SK-N-DZ (cell line): Measurements from ENCODE around the gene MEAF6.

Experiments
- DNase-seq: peaks from one replicate; pipeline ENCODE4 v3.0.0-alpha.2; 2015; ENCODE audit warnings: low spot score

The MEAF6 gene

DNA sequence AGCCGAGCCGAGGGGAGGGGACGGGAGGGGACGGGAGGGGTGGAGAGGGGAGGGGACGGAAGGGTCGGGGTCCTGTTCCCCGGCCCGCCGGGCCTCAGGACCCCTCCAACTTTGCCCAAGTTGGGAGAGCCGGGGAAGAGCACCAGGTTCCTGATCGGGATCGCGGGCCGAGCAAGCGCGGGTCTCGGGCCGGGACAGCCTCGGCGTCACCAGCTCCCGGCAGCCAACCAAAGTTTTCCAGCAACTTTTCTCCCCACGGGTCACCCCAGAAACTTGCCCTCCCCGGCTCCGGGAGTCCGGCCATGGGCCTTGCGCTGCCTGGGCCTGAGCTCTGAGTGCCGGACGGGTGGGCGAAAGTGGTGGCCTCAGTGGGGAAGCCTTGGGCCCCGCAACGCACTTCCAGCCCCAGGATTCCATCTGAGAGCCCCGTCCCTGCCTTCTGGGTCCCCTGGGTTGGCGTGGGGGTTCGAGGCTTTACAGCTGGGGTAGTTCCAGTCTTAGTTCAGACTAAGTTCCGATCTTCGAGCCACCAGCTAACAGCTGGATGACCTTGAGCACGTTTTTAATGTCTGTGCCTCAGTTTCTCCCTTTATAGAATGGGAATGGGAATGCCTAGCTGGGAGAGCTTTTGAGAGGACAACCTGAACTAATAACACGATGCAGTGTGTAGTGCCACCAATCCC lies 39.7 kb downstream of the MEAF6 start:
- no peak for DNase-seq

DNA sequence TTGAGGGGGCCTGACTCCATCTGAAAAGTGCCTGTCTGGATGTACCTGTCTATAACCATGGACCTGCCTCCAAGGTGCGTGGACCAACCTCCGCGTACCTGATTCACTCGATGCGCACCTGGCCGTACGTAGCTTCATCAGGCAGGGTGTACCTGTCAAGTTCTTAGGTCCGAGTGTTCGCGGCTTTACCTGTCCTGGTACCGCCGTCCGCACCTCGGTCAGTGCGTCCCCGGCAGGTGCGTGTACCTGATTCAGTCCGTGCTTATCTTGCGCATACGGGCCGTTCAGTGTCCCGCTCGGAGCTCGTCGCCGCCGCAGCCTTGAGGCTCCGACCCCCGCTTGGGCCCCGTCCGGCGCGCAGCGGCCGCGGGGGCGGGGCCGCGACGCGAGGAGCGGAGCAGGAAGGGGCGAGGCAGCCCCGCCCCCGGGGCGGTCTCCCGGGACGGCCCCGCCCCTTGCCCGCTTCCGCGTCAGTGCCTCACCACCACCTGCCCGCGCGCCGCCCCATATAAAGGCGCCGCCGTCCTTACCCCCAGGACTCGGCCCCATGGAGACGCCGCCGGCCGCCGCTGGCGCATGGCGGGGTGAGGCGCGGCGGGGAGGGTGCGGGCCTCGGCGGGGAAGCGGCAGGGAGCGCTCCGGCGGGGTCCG lies 40.4 kb downstream of the MEAF6 start, which contains the start of gene ZC3H12A:
Gene ZC3H12A (plus strand): TSS at position 535 of the 651 bp plus-strand sequence. CDS start 917 bp downstream, outside the sequence.
- peak; percentile 76 for DNase-seq

DNA sequence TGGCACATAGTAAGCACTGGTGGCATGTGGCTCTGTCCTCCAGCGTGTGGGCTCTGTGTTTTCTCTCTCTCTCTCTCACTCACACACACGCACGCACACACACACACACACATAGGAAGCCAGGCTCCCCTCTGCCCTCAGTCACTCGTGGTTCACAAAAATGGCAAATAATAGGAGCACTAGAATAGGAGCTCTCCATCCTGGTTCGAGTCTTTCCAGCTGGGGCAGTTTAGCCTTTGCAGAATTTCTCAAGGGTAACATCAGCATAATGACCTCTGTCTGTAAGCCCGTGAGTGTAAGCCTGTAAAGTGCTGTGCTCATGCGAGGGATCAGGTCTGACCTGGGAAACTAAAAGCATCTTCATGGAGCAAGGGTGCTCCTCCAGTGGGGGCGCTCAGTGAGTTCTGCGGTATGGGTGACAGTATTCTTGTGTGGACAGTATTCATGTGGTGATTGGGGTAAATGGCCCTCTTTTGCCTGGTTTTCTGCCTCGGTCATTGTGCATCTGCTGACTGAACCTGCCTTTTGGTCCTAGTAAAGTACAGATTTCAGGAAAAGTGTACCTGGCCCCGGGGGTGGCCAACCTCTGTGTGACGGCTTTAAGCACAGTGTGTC lies 41.0 kb downstream of the MEAF6 start:
- DNase-seq, result peak; percentile 26

DNA sequence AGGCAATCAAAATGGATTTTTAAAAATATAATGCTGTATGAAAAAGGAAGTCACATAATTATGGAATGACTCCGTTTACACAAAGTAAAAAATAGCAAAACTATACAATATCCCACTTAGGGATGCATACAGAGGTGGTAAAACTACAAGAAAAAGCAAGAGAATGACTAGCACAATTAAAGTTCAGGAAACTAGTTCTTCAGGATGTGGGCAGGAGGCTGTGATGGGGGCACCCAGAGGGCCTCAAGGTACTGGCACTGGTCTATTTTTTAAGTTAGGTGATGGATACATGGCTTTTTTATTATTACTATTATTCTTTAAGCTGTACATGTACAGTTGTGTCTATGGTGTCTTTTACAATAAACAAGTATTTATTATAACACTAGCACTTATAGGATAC lies 41.6 kb downstream of the MEAF6 start:
- no peak for DNase-seq

DNA sequence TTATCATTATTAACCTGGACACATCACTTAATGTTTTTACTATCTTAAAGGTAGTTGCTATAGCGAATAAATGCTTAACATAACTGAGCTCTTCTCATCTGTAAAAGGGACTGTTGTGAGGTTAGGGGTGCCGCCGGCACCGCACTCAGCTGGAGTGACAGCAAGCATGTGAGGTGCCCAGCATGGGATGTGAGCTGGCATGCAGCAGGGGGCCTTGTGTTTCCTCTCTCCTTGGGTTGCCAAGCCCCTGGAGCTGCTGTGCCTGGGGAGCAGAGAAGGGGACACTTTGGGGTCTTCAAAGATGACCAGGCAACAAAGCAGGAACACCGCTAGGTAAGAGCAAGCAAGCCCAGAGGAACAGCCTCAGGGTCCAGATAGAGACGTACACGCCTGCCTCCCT lies 42.3 kb downstream of the MEAF6 start:
- DNase-seq, result no peak

DNA sequence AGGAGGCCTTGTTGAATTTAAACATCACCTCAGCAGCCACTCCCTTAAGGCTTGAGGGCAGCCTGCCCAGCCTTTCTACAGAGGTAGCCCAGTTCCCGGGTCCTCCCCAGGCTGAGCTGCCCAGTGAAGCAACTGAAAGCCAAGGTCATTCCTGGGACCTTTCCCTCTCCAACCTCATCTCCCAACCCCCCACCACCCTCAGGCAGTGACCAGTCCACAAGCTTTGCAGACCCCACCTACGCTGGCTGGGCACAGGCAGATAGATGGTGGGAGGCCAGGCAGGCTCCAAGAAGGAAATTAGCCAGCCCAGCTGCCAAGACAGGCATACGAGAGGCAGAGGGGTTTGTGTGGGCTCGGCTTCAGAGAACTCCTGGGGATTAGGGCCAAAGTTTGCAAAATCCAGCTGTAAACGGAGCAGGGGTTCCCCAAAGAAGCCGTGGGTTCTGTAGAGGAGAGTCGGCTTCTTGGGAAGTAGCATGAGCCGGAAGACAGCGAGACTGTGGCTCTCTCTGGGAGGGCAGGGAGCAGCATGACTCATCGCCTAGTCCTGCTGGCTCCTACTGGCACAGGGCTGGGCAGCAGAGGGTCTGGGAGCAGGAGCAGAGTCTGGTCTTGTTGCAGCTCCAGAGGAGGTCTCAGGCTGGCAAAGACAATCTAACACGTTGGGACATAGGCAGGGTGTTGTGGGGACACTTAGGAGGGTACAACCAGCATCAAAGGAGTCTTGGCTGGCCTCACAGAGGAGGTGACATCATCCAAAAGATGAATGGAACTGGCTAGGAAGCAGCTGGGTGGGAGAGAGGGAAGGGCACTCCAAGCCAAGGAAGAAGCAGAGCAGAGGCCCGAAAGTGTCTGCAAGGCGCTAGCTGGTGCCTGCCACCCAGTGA lies 43.0 kb downstream of the MEAF6 start:
- DNase-seq, result no peak

DNA sequence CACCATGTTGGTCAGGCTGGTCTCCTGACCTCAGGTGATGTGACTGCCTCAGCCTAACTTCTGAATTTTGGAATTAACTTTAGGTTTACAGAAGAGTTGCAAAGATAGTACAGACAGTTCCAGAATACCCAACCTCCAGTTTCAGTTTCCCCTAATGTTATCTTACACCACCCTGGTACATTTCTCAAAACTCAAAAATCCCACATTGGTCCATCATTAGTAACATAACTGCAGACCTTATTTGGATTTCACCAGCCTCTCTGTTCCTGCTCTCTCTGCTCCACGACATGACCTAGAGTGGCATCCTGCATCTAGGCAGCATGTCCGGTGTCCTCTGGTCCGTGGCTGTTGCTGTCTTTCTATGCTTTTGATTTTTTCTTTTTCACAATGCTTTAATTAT lies 45.2 kb downstream of the MEAF6 start:
- no peak for DNase-seq

DNA sequence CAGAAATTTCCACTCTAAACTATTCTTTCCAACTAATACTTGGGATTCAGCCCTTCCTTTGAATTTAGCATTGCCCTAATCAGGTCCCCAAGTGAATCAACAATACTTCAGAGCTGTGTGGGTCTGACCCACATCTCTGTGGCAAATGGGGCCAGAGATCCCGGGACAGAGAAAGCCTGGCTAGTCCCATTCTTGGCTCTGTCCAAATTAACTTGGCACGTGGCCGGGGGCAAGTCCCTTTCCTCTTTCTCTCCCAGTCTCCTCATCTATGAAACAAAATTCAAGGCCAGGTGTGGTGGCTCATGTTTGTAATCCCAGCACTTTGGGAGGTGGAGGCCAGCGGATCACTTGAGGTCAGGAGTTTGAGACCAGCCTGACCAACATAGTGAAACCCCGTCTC lies 46.5 kb downstream of the MEAF6 start:
- DNase-seq, result no peak

DNA sequence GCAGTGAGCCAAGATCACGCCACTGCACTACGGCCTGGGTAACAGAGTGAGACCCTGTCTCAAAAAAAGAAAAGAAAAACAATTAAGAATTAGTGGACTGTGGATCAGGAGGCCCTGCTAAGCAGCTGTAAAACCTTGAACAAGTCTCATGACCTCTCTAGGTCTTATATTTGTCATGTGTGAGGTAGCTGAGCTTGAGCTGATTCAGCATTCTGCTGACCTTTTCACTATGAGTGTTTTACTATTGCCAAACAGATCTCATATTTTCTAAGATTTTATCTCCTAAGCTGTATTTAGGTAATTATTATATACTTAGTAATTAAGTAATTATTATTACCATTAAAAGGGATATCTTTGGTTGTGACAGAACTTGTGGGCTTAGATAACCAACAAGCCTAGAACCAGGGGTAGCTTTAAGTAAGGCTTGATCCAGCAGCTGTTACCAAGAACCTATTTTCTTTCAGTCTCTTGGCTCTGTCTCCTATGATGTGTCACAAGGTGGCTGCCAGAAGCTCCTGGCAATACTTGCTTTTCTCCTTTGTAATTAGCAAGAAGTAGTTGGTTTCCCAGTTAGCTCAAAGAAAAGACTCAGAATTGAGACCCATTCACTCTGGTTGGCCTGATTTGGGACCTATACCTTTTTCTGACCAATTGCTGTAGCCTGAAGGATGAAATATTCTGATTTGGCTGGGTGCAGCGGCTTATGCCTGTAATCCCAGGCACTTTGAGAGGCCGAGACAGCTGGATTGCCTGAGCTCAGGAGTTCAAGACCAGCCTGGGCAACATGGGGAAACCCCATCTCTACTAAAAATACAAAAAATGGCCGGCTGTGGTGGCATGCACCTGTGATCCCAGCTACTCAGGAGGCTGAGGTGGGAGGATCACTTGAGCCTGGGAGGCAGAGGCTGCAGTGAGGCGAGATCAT lies 48.7 kb downstream of the MEAF6 start:
- no peak for DNase-seq

DNA sequence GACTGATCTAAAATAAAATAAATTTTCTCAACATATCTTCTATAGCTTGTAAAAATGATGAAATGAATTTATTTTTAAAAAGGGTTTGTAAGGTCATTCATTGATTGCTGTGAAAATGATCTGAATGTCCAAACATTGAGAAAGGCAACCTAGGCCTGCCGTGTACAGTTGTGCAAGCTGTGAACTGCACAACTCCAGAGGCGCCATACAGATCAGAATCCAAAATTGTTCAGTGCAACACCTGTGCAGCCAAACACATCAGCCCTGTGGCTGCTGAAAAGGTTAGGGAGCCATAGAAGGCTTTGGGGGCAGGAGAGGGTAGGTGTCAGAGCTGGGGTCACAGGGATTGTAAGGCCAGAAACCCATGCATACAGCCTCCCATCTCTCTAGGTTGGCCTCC lies 50.1 kb downstream of the MEAF6 start:
- no peak for DNase-seq

DNA sequence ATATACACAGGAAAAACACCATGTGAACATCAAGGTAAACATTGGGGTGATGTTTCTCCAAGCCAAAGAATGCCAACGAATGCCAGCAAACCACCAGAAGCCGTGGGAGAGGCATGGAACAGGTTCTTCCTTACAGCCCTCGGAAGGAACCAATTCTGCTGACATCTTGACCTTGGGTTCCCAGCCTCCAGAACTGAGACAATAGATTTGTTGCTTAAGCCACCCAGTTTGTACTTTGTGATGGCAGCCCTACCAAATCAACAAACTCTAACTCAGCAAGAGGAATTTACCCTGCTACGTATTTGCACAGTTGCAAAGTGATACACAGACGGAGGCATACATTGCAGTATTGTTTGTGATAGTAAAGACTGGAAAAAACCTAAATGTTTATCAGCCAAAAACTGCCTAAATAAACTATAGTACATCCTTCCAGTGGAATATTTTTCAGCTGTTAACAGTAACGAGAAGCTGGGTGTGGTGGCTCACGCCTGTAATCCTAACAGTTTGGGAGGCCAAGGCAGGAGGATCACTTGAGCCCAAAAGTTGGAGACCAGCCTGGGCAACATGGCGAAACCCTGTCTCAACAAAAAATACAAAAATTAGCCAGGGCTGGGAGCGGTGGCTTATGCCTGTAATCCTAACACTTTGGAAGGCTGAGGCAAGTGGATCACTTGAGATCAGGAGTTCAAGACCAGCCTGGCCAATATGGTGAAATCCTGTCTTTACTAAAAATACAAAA lies 52.7 kb downstream of the MEAF6 start:
- DNase-seq, result no peak

DNA sequence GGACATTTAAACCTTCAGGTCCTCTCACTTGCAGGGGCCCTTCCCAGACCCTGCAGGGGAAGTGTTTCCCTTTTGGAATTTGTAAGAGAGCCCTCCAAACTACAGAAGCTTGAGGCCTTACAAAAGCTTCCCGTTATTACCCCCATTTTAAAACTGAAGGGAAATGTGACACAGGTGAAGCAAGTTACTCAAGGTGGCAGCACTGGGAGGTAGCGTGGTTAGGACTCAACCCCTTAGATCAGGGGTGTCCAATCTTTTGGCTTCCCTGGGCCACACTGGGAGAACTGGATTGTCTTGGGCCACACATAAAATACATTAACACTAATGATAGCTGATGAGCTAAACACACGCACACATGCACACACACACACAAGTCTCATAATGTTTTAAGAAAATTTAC lies 56.0 kb downstream of the MEAF6 start:
- no peak for DNase-seq

DNA sequence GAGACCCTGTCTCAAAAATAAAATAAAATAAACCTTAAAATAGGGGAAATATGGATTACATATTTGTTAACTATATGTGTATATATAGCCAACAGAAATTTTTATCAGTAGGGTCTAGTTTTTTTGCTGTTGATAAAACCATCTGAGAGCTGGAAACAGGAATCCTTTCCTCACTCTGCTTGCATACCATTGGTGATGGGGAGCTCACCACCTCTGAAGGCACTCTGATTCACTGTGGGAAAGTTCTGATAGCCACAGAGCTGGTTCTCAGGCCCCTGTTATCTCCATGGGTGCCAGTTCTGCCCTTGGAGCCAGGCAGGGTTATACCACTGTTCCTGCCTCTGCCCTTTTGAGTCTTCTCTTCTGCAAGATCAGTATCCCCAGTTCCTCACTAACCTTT lies 58.0 kb downstream of the MEAF6 start:
- DNase-seq, result no peak

DNA sequence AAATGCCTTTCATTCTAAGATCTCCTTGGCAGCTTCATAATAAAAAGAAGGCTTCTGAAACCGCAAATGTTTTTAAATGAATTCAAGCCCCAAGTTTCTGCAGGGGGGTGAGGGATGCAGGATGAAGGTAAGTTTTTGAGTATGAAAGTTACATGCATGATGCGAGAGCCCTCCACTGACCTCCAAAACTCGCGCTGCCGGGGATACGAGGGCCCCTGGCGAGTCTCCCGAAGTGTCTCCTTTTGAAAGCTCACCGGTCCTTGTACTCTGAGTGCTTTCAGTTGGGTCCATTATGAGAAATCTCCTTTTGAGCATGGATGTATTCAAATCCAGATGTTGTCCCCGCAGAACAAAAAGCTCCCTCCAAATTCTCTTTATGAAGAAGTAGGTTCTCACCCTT lies 59.0 kb downstream of the MEAF6 start:
- DNase-seq, result no peak

DNA sequence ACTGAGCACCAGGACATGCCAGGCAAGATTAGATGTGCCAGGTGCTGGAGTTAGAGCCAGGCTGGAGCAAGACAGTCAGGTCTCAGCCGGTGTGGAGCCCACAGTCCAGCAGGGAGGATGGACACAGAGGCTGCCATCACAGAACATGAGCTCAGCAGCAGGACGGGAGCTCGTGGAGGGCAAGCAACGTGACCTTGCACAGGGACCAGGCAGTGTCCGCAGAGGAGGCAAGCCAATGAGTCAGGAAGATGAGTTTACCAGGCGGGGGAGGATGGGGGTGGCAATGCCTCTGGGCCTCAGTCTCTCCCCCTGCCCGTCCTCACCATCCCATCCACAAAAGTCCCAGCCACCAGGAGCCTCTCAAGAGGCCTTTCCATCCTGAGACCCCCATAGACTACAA lies 60.9 kb downstream of the MEAF6 start:
- no peak for DNase-seq

DNA sequence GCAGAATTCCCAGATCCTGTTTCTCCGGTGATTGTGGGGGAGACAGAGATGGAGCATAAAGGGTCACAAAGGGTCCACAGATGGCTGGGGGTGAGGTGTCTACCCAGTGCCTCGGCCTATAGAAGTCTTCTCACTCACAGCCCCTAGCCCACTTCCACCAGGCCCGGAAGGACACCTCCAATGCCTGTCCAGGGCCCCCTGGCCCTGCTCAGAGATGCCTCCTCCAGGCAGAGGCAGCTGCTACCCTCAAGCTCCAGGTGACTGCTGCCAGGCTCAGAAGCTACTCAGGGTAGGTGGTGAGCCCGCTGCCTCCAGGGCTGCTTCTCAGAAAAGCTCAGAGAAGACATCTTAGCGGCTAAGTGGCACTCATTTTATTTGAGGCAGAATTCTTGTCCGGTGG lies 62.1 kb downstream of the MEAF6 start:
- no peak for DNase-seq

DNA sequence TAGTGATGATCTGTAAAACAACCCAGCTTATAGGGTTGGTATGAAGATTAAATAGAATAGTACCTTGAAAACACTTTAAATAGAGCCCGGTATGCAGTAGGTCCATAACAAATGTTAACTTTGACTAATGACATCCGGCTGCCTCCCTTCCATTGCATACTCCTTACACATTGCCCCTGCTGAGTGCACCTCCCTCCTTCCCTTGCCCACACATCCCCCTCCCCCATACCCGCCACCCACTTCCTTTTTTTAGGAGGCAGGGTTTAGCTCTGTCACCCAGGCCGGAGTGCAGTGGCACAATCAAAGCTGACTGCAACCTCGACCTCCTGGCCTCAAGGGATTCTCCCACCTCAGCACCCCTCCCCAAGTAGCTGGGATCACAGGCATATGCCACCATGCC lies 64.6 kb downstream of the MEAF6 start:
- DNase-seq, result no peak

DNA sequence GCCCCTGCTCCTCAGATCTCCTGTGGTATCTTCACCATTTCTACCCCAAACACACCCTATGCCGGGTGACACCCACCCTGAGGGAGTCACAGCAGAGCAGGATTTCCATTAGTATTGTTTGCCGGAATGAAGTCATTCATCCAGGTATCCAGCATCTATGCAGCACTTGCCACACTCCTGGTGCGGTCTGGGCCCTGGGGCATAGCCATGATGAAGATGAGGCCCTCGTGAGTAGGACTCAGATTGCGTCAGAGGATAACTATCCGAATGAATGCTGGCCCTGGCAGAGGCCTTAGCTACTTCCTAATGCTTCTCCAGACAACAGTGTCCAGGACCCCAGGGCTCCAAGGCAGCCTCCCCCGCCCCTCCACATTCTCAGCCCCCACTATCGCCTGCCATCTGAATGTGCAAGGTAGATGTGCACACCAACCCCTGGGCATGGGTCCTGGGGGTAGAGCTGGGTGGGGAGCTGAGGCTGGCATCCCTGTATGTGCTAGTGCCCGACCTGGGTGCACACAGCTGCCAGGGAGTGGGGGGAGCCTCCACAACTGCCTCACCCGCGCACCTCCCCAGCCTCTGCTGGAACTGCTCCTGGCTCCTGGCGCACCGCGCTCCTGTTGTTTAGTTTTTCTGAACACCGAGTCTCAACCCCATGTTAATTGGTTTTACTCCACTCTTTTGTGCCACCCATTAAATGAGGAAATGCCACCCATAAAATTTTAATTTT lies 65.7 kb downstream of the MEAF6 start:
- DNase-seq, result no peak

DNA sequence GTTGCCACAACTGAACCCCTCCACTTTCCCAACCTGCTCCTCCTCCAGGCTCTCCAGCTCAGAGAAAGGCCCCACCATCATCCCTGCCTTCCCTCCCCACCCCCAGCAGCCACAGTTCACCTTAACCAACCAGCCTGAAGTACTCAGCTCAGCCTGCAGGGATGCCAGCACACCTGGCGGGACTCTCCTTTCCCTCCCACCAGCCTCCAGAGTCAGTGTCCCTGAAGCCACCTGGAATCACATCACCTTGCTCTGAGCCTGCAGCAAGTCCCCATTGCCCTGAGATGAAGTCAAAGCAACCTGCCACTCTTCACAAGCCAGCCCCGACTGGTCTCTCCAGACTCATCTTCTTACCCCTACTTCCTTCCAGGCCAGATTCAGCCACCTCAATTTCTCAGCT lies 66.4 kb downstream of the MEAF6 start:
- no peak for DNase-seq

DNA sequence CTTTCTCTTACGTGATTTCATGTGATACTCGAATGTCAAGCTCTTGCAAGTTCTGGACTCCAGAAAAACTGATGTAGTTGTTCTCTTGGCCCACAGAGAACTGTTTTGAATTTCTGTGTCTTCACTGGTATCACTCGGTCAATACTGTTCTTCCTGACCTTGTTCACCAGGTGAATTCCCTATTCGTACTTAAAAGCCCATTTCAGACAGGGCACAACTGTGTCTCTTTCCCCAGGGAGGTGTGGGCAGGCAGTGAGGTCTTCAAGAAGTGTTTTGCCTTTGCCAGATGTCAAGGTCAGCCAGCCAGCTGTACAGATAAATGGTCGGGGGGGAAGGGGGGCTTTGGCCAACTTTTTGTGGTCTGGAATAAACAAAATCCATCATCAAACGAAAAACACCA lies 67.7 kb downstream of the MEAF6 start:
- DNase-seq, result no peak
